Fibroblast of skin of right quadriceps (primary cell): ENCODE measurements around the gene TGFBR3.
"Not testable (repeated sequence)": the region's sequence is repeated elsewhere in the genome, so short reads cannot be mapped to it uniquely, and the experiment has no call there.

ENCODE experiments used
- DNase-seq: peaks from one replicate; pipeline ENCODE4 v3.0.0-alpha.2; 2013

The TGFBR3 gene

GRCh38 chr1:91881280-91881679 lies 4.7 kb downstream of the TGFBR3 start:
- DNase-seq = no peak

- peak; percentile 27 for DNase-seq
Measured at GRCh38 chr1:91879733-91880132, 6.2 kb downstream of the TGFBR3 start.

- DNase-seq = peak; percentile 18
Measured at GRCh38 chr1:91877574-91878208, 8.3 kb downstream of the TGFBR3 start.

GRCh38 chr1:91876781-91877573 lies 9.0 kb downstream of the TGFBR3 start:
- DNase-seq = peak; percentile 50

- no peak for DNase-seq
Measured at GRCh38 chr1:91876040-91876470, 9.9 kb downstream of the TGFBR3 start.

GRCh38 chr1:91874167-91874566 lies 11.8 kb downstream of the TGFBR3 start:
- no peak for DNase-seq

- DNase-seq = no peak
Measured at GRCh38 chr1:91872559-91873081, 13.3 kb downstream of the TGFBR3 start.

GRCh38 chr1:91872000-91872399 lies 14.0 kb downstream of the TGFBR3 start:
- peak; percentile 51 for DNase-seq

- no peak for DNase-seq
Measured at GRCh38 chr1:91870322-91870721, 15.6 kb downstream of the TGFBR3 start.

- DNase-seq = no peak
Measured at GRCh38 chr1:91866425-91866824, 19.5 kb downstream of the TGFBR3 start.

- peak; percentile 62 for DNase-seq
Measured at GRCh38 chr1:91864017-91864700, 21.8 kb downstream of the TGFBR3 start.

GRCh38 chr1:91863498-91863897 lies 22.5 kb downstream of the TGFBR3 start:
- no peak for DNase-seq

GRCh38 chr1:91862120-91862519 lies 23.8 kb downstream of the TGFBR3 start:
- DNase-seq = no peak

GRCh38 chr1:91857557-91858239 lies 28.3 kb downstream of the TGFBR3 start:
- DNase-seq = no peak

GRCh38 chr1:91856996-91857395 lies 29.0 kb downstream of the TGFBR3 start:
- DNase-seq = peak; percentile 22

- no peak for DNase-seq
Measured at GRCh38 chr1:91854852-91855534, 31.0 kb downstream of the TGFBR3 start.

GRCh38 chr1:91853397-91853796 lies 32.6 kb downstream of the TGFBR3 start:
- no peak for DNase-seq

GRCh38 chr1:91852011-91852410 lies 33.9 kb downstream of the TGFBR3 start:
- DNase-seq = not testable (repeated sequence)

GRCh38 chr1:91851130-91852010 lies 34.6 kb downstream of the TGFBR3 start:
- DNase-seq = peak; percentile 87

- no peak for DNase-seq
Measured at GRCh38 chr1:91850708-91851107, 35.2 kb downstream of the TGFBR3 start.

- no peak for DNase-seq
Measured at GRCh38 chr1:91847851-91848250, 38.1 kb downstream of the TGFBR3 start.
